AG10803 (cell line): ENCODE measurements around the gene HNRNPA2B1.
"Not testable (repeated sequence)": the region's sequence is repeated elsewhere in the genome, so short reads cannot be mapped to it uniquely, and the experiment has no call there.

Source experiments
- DNase-seq: peaks from one replicate; pipeline ENCODE4 v3.0.0; 2010; ENCODE audit warnings: low read depth
- H3K4me3 ChIP-seq: 2 replicates; pipeline ENCODE4 v1.5.1; 2011; ENCODE audit warnings: mild to moderate bottlenecking, low read length, control low read depth
- TF ChIP-seq, protein P1 (sequence below): conservative IDR thresholded peaks from 2 replicates; pipeline ENCODE4 v1.5.1; 2011; ENCODE audit warnings: mild to moderate bottlenecking, low read length, control low read depth, inconsistent platforms

HNRNPA2B1 gene

GRCh38 chr7:26178272-26178960 is 22.1 kb downstream of the HNRNPA2B1 start:
- no peak for DNase-seq
- H3K4me3 ChIP-seq = no peak overlapping the region
- TF ChIP-seq, protein P1, sequence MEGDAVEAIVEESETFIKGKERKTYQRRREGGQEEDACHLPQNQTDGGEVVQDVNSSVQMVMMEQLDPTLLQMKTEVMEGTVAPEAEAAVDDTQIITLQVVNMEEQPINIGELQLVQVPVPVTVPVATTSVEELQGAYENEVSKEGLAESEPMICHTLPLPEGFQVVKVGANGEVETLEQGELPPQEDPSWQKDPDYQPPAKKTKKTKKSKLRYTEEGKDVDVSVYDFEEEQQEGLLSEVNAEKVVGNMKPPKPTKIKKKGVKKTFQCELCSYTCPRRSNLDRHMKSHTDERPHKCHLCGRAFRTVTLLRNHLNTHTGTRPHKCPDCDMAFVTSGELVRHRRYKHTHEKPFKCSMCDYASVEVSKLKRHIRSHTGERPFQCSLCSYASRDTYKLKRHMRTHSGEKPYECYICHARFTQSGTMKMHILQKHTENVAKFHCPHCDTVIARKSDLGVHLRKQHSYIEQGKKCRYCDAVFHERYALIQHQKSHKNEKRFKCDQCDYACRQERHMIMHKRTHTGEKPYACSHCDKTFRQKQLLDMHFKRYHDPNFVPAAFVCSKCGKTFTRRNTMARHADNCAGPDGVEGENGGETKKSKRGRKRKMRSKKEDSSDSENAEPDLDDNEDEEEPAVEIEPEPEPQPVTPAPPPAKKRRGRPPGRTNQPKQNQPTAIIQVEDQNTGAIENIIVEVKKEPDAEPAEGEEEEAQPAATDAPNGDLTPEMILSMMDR = no peak

GRCh38 chr7:26177269-26177668 is 23.3 kb downstream of the HNRNPA2B1 start:
- H3K4me3 ChIP-seq, DNase-seq: not testable (repeated sequence)

DNA sequence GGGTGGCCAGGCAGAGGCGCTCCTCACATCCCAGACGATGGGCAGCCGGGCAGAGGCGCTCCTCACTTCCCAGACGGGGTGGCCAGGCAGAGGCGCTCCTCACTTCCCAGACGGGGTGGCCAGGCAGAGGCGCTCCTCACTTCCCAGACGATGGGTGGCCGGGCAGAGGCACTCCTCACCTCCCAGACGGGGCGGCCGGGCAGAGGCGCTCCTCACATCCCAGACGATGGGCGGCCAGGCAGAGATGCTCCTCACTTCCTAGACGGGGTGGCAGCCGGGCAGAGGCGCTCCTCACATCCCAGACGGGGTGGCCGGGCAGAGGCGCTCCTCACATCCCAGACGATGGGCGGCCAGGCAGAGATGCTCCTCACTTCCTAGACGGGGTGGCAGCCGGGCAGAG is 23.9 kb downstream of the HNRNPA2B1 start:
- not testable (repeated sequence) for DNase-seq

DNA sequence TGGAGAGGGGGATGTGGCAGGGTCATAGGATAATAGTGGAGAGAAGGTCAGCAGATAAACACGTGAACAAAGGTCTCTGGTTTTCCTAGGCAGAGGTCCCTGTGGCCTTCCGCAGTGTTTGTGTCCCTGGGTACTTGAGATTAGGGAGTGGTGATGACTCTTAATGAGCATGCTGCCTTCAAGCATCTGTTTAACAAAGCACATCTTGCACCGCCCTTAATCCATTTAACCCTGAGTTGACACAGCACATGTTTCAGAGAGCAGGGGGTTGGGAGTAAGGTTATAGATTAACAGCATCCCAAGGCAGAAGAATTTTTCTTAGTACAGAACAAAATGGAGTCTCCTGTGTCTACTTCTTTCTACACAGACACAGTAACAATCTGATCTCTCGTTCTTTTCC is 24.6 kb downstream of the HNRNPA2B1 start:
- not testable (repeated sequence) for DNase-seq, H3K4me3 ChIP-seq

More for the DNA sequence above, 23.9 kb downstream of the HNRNPA2B1 start:
- H3K4me3 ChIP-seq = not testable (repeated sequence)

DNA sequence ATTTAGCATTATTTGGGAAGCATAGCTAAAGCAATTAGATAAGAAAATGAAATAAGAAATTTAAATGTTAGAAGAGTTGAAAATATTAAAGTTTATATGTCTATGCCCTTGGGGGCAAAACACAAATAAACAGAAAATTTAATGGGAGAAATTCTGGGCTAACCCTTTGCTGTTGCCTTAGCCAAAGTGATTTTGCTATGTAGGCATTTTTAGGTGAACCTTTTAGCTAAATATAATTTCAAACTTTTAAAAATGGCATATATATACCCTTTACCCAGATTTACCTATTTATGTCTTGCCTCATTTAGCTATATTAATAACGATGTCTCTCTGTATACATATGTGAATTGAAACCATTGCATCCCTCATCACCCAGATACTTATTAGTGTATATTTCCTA is 28.5 kb downstream of the HNRNPA2B1 start:
- H3K4me3 ChIP-seq = no peak overlapping the region
- TF ChIP-seq, protein P1 = no peak
- DNase-seq = no peak

DNA sequence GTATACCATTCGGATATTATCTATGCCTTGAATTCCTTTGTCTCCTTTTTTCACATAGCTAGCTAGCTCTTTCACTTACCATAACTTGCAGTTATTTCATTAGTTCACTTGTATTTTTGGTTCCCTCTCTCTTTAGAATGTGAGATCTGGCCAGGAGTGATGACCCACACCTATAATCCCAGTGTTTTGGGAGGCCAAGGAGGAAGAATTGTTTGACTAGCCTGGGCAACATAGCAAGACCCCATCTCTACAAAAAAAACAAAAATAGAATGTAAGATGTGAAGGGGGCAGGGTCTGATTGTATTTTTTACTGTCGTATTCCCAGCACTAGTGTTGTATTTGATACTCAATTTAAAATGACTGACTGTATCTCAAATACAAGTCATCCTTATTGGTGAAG is 28.9 kb downstream of the HNRNPA2B1 start:
- TF ChIP-seq, protein P1 = no peak
- no peak for DNase-seq

GRCh38 chr7:26170663-26171062 is 29.9 kb downstream of the HNRNPA2B1 start:
- TF ChIP-seq, protein P1 = no peak
- no peak overlapping the region for H3K4me3 ChIP-seq
- no peak for DNase-seq

More for the DNA sequence above, 28.9 kb downstream of the HNRNPA2B1 start:
- H3K4me3 ChIP-seq = no peak overlapping the region

- H3K4me3 ChIP-seq = no peak overlapping the region
- DNase-seq = no peak
- TF ChIP-seq, protein P1 = no peak
These were observed 31.3 kb downstream of the HNRNPA2B1 start for GRCh38 chr7:26169271-26169670.

DNA sequence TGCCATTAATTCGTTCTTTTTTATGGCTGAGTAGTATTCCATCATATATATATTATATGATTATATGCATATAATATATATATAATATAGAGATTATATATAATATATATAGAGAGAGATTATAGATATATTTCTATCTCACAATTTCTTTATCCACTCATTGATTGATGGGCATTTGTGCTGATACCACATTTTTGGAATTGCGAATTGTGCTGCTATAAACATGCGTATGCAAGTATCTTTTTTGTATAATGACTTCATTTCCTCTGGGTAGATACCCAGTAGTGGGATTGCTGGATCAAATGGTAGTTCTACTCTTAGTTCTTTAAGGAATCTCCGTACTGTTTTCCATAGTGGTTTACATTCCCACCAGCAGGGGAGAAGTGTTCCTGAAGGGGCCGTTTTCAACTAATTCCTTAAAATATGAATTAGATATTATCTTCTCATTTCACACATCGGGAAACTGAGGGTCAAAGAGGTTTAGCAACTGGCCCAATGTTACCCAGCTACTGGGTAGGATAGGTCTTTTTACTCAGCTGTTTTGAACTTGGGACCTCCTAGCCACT is 32.0 kb downstream of the HNRNPA2B1 start:
- no peak overlapping the region for H3K4me3 ChIP-seq
- TF ChIP-seq, protein P1 = no peak
- no peak for DNase-seq
